ENCODE data around the gene ARAP1.
A peak's percentile ranks its signal among the peaks of the same experiment; 100 is the strongest.

The ARAP1 gene

GRCh38 chr11:72702096-72702495 lies 50.1 kb downstream of the ARAP1 start:
- no peak for DNase-seq

GRCh38 chr11:72701466-72701865 lies 50.7 kb downstream of the ARAP1 start:
- DNase-seq: no peak

- no peak for DNase-seq
Observed at GRCh38 chr11:72700146-72700545, 52.1 kb downstream of the ARAP1 start.

GRCh38 chr11:72697814-72698213 lies 54.4 kb downstream of the ARAP1 start:
- no peak for DNase-seq

- DNase-seq: no peak
Observed at GRCh38 chr11:72696866-72697700, 55.1 kb downstream of the ARAP1 start.

- no peak for DNase-seq
Observed at GRCh38 chr11:72695354-72695753, 56.9 kb downstream of the ARAP1 start.

- no peak for DNase-seq
Observed at GRCh38 chr11:72693271-72693968, 58.8 kb downstream of the ARAP1 start.

- DNase-seq: no peak
Observed at GRCh38 chr11:72692498-72693237, 59.5 kb downstream of the ARAP1 start.

GRCh38 chr11:72690166-72690565 lies 62.0 kb downstream of the ARAP1 start:
- DNase-seq: no peak

- DNase-seq: no peak
Observed at GRCh38 chr11:72688929-72689328, 63.3 kb downstream of the ARAP1 start.

- DNase-seq: no peak
Observed at GRCh38 chr11:72688486-72688885, 63.7 kb downstream of the ARAP1 start.

- no peak for DNase-seq
Observed at GRCh38 chr11:72687326-72687725, 64.9 kb downstream of the ARAP1 start.

- DNase-seq: no peak
Observed at GRCh38 chr11:72686639-72687220, 65.5 kb downstream of the ARAP1 start.

- DNase-seq: no peak
Observed at GRCh38 chr11:72685560-72686480, 66.4 kb downstream of the ARAP1 start.

- DNase-seq: peak; percentile 23
Observed at GRCh38 chr11:72684236-72684912, 67.8 kb downstream of the ARAP1 start.

- peak; percentile 37 for DNase-seq
Observed at GRCh38 chr11:72683782-72684200, 68.4 kb downstream of the ARAP1 start.

GRCh38 chr11:72682858-72683243 lies 69.4 kb downstream of the ARAP1 start:
- no peak for DNase-seq

GRCh38 chr11:72682238-72682857 lies 69.9 kb downstream of the ARAP1 start:
- DNase-seq: no peak

- DNase-seq: no peak
Observed at GRCh38 chr11:72681226-72682153, 70.7 kb downstream of the ARAP1 start.

Data from central memory CD4-positive, alpha-beta T cell (primary cell).